GM20000 (cell line): ENCODE results near the gene NADK2.

Experiments
- DNase-seq: peaks from one replicate; pipeline ENCODE4 v3.0.0; 2012; ENCODE audit warnings: low spot score
- CTCF ChIP-seq: IDR thresholded peaks from 2 replicates; pipeline ENCODE4 v1.5.1; 2012; ENCODE audit warnings: mild to moderate bottlenecking, control low read depth; ENCODE audit errors: extremely low read depth, missing control alignments

NADK2 gene

GRCh38 chr5:36179950-36180349 is 61.8 kb downstream of the NADK2 start:
- no peak for DNase-seq
- TF ChIP-seq CTCF = no peak

- no peak for DNase-seq
- no peak for TF ChIP-seq CTCF
Observed at GRCh38 chr5:36178524-36178890, 63.2 kb downstream of the NADK2 start.

GRCh38 chr5:36177715-36178523 is 63.8 kb downstream of the NADK2 start:
- TF ChIP-seq CTCF = no peak
- no peak for DNase-seq

- TF ChIP-seq CTCF = no peak
- peak; percentile 15 for DNase-seq
Observed at GRCh38 chr5:36177154-36177553, 64.6 kb downstream of the NADK2 start.

GRCh38 chr5:36175043-36175442 is 66.7 kb downstream of the NADK2 start:
- DNase-seq = no peak
- TF ChIP-seq CTCF = no peak

- TF ChIP-seq CTCF = no peak
- no peak for DNase-seq
Observed at GRCh38 chr5:36174119-36174518, 67.6 kb downstream of the NADK2 start.

GRCh38 chr5:36173426-36173825 is 68.3 kb downstream of the NADK2 start:
- no peak for TF ChIP-seq CTCF

More at GRCh38 chr5:36173426-36173825, 68.3 kb downstream of the NADK2 start:
- no peak for DNase-seq
